Eye (tissue), 1 donor: ENCODE data around the gene RUFY1.
A peak's percentile ranks its signal among the peaks of the same experiment; 100 is the strongest.
"Not testable (repeated sequence)": the region's sequence is repeated elsewhere in the genome, so short reads cannot be mapped to it uniquely, and the experiment has no call there.

Experiments used
- DNase-seq: peaks from one replicate; pipeline ENCODE4 v3.0.0-alpha.2; 2015

Gene RUFY1

GRCh38 chr5:179623906-179624741, 73.8 kb downstream of the RUFY1 start:
- no peak for DNase-seq

- DNase-seq = no peak
These were observed 74.5 kb downstream of the RUFY1 start for GRCh38 chr5:179624841-179625271.

- DNase-seq = peak; percentile 1
These were observed 83.4 kb downstream of the RUFY1 start for GRCh38 chr5:179633501-179634369.

DNA sequence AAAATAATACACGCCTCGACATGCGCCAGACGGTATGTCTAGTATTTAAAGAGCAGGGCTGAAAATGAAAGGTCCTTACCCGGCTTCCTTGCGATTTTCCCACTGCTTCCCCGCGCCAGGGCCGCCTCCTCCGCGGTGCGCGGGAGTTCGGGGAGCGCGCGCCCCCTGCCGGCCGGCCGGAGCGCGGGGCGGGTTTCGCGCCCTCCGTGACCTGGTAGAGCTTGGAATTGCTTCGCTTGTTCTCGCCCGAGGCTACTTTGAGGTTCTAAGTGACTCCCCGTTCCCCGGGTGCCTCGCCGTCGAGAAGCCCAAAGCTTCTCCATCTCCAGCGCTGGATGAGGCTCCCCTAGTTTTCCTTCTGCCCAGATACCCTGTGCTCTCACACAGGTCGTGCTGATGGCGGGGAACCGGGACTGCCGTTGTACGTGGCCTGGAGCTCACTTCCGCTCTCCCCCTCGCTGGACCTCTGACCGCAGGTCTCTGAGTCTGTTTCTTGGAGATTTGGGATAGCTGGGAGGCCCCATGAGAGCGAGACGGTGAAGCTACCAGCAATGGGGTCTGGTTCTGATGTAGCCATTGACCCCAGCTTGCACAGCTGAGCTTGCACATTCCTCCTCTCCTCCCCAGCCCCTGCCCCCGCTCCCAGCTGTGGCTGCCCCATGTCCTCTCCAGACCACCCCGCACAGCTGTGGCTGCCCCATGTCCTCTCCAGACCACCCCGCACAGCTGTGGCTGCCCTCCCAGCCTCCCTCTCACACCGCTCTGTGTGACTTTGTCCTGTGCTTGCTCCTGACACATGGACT, 84.2 kb downstream of the RUFY1 start:
- DNase-seq = not testable (repeated sequence)

DNA sequence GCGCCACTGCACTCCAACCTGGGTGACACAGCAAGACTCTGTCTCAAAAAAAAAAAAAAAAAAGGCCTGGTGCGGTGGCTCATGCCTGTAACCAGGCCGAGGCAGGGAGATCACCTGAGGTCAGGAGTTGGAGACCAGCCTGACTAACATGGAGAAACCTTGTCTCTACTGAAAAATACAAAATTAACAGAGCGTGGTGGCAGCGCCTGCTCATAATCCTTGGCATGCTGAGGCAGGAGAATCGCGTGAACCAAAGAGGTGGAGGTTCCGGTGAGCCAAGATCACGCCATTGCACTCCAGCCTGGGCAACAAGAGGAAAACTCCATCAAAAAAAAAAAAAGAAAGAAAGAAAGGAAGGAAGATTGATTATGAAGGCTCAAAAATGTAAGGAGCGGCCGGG, 88.9 kb downstream of the RUFY1 start:
- not testable (repeated sequence) for DNase-seq

GRCh38 chr5:179641745-179642144, 91.4 kb downstream of the RUFY1 start:
- DNase-seq = not testable (repeated sequence)

- DNase-seq = not testable (repeated sequence)
These were observed 92.3 kb downstream of the RUFY1 start for GRCh38 chr5:179642626-179643025.

GRCh38 chr5:179643141-179643920, 93.0 kb downstream of the RUFY1 start:
- not testable (repeated sequence) for DNase-seq

DNA sequence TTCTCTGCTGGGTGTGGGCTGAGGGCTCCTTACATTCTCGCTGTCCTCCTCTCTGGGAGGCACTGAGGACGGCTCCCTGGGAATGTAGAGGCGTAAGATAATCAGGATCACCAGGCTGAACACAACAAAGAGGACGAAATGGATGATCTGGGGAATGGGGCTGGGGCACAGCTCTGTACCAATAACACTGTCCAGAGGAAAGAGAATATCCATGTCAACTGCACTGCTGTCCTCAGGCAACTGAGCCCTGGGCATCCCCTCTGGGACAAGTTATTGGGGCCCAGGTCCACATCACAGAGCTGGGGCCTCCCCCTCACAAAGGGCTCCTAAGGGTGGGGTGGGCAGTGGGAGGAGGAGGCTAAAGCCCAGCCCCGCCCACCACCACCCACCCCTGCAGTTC, 94.4 kb downstream of the RUFY1 start:
- not testable (repeated sequence) for DNase-seq

GRCh38 chr5:179648410-179648809, 98.1 kb downstream of the RUFY1 start:
- DNase-seq = no peak

- DNase-seq = not testable (repeated sequence)
These were observed 98.9 kb downstream of the RUFY1 start for GRCh38 chr5:179649166-179649703.

GRCh38 chr5:179650245-179650644, 99.9 kb downstream of the RUFY1 start:
- not testable (repeated sequence) for DNase-seq

- not testable (repeated sequence) for DNase-seq
These were observed 102.8 kb downstream of the RUFY1 start for GRCh38 chr5:179653135-179653534.

- DNase-seq = not testable (repeated sequence)
These were observed 107.2 kb downstream of the RUFY1 start for GRCh38 chr5:179657302-179658178.

- peak; percentile 64 for DNase-seq
These were observed 108.0 kb downstream of the RUFY1 start for GRCh38 chr5:179658179-179658856.
